Esophagus squamous epithelium (tissue), 4 donors: ENCODE data around the gene PWP1.

Experiments
- CTCF ChIP-seq, 6 experiments: fragments of 450-650 bp in 4 of 6; fragments of 200-600 bp in 2 of 6; sonication (generic) in 2 of 6; IDR thresholded peaks; one replicate each; pipeline ENCODE4 v1.5.1; 2016 to 2019; ENCODE audit warnings: antibody characterized with exemption in 6 of 6, mild to moderate bottlenecking in 4 of 6, moderate library complexity in 4 of 6
- POLR2A ChIP-seq, 4 donors: fragments of 450-650 bp; IDR thresholded peaks; one replicate each; pipeline ENCODE4 v1.6.1; 2017; ENCODE audit warnings: antibody characterized with exemption in 4 of 4, mild to moderate bottlenecking in 4 of 4, moderate library complexity in 3 of 4

DNA sequence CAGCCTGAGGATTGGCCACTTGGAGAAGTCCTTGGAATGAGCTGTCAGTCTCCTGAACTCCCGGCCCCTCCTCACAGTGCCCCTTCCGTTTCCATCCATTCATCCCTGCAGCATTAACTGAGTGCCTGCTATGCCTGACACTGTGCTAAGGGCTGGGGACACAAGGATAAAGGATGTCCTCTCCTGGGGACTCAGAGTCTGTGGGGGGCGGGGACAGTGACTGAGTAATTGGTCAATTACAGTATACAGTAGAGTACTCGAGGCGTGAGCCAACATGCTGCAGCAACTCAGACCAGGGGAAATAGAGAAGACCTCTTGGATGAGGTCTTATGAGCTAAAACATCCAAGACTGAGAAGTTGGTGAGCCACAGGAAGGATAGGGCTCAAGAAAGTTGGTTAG is 43.4 kb upstream of the PWP1 start:
- TF ChIP-seq CTCF (IDR thresholded peaks at IDR 0.05) (no peak), POLR2A (IDR thresholded peaks at IDR 0.05) (no peak)
